ENCODE data around the gene SNX15.

SNX15 gene

DNA sequence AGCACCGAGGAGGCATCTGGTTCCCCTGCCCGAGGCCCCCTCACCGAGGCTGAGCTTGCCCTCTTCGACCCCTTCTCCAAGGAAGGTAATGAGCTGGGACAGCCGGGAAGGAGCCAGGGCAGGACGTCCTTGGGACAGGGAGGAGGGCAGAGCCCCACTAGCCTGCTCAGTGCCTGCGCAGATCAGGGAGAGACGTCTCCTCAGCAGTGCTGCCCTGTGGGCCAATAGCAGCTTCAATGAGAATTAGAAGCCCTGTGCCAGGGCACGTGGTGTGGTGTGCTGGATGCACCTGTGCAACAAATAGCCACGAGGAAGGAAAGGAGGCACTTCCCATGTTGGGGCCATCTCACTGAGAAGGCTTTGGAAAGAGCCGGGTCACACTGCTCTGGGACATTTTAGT is 8.3 kb downstream of the SNX15 start:
- H3K27me3 ChIP-seq (ENCODE audit: insufficient read depth, poor library complexity, severe bottlenecking), result no peaks in the 10 kb centered on the region
- no peak for TF ChIP-seq POLR2AphosphoS5 (IDR thresholded peaks at IDR 0.05; ENCODE audit: low read depth)
- TF ChIP-seq, protein P1, sequence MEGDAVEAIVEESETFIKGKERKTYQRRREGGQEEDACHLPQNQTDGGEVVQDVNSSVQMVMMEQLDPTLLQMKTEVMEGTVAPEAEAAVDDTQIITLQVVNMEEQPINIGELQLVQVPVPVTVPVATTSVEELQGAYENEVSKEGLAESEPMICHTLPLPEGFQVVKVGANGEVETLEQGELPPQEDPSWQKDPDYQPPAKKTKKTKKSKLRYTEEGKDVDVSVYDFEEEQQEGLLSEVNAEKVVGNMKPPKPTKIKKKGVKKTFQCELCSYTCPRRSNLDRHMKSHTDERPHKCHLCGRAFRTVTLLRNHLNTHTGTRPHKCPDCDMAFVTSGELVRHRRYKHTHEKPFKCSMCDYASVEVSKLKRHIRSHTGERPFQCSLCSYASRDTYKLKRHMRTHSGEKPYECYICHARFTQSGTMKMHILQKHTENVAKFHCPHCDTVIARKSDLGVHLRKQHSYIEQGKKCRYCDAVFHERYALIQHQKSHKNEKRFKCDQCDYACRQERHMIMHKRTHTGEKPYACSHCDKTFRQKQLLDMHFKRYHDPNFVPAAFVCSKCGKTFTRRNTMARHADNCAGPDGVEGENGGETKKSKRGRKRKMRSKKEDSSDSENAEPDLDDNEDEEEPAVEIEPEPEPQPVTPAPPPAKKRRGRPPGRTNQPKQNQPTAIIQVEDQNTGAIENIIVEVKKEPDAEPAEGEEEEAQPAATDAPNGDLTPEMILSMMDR (IDR thresholded peaks at IDR 0.05; ENCODE audit: insufficient read depth, low read length), result no peak
- TF ChIP-seq, protein P2, sequence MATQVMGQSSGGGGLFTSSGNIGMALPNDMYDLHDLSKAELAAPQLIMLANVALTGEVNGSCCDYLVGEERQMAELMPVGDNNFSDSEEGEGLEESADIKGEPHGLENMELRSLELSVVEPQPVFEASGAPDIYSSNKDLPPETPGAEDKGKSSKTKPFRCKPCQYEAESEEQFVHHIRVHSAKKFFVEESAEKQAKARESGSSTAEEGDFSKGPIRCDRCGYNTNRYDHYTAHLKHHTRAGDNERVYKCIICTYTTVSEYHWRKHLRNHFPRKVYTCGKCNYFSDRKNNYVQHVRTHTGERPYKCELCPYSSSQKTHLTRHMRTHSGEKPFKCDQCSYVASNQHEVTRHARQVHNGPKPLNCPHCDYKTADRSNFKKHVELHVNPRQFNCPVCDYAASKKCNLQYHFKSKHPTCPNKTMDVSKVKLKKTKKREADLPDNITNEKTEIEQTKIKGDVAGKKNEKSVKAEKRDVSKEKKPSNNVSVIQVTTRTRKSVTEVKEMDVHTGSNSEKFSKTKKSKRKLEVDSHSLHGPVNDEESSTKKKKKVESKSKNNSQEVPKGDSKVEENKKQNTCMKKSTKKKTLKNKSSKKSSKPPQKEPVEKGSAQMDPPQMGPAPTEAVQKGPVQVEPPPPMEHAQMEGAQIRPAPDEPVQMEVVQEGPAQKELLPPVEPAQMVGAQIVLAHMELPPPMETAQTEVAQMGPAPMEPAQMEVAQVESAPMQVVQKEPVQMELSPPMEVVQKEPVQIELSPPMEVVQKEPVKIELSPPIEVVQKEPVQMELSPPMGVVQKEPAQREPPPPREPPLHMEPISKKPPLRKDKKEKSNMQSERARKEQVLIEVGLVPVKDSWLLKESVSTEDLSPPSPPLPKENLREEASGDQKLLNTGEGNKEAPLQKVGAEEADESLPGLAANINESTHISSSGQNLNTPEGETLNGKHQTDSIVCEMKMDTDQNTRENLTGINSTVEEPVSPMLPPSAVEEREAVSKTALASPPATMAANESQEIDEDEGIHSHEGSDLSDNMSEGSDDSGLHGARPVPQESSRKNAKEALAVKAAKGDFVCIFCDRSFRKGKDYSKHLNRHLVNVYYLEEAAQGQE (IDR thresholded peaks at IDR 0.05; ENCODE audit: insufficient replicate concordance, low read depth), result no peak
- TF ChIP-seq GABPA (IDR thresholded peaks at IDR 0.05; ENCODE audit: low read depth), result no peak
- TF ChIP-seq SPI1 (IDR thresholded peaks at IDR 0.05; ENCODE audit: borderline replicate concordance, low read depth), result no peak
- no peak for DNase-seq (ENCODE audit: low read depth in 1 of 2, low spot score in 1 of 2)
- H3K4me3 ChIP-seq (replicated peaks; ENCODE audit: insufficient read depth, low read length), result no peak overlapping the region
- H3K27ac ChIP-seq (replicated peaks), result no peak overlapping the region

DNA sequence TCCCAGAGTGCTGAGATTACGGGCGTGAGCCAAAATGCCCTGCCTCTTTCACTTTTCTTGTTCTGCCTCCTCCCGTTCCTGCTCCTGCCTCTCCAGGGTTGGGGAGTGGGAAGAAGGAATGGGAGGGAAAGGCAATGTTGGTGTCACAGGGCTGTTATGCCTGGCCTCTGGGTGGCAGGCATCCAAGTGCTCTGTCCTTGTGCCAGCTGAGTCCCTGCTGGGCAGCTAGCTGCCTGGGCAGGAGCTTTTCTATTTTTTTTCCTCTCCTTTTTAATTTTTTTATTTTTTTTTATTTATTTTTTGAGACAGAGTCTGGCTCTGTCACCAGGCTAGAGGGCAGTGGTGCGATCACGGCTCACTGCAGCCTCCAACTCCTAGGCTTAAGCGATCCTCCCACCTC is 9.7 kb downstream of the SNX15 start:
- TF ChIP-seq POLR2AphosphoS5 (IDR thresholded peaks at IDR 0.05; ENCODE audit: low read depth), result no peak
- TF ChIP-seq SPI1 (IDR thresholded peaks at IDR 0.05; ENCODE audit: borderline replicate concordance, low read depth), result no peak
- TF ChIP-seq, protein P2 (IDR thresholded peaks at IDR 0.05; ENCODE audit: insufficient replicate concordance, low read depth), result no peak
- TF ChIP-seq, protein P1 (IDR thresholded peaks at IDR 0.05; ENCODE audit: insufficient read depth, low read length), result no peak
- TF ChIP-seq GABPA (IDR thresholded peaks at IDR 0.05; ENCODE audit: low read depth), result no peak
- Histone ChIP-seq H3K27ac (replicated peaks) (no peak overlapping the region), H3K4me3 (replicated peaks; ENCODE audit: insufficient read depth, low read length) (no peak overlapping the region), H3K27me3 (ENCODE audit: insufficient read depth, poor library complexity, severe bottlenecking) (no peaks in the 10 kb centered on the region)
- DNase-seq (ENCODE audit: low read depth in 1 of 2, low spot score in 1 of 2), result no peak

DNA sequence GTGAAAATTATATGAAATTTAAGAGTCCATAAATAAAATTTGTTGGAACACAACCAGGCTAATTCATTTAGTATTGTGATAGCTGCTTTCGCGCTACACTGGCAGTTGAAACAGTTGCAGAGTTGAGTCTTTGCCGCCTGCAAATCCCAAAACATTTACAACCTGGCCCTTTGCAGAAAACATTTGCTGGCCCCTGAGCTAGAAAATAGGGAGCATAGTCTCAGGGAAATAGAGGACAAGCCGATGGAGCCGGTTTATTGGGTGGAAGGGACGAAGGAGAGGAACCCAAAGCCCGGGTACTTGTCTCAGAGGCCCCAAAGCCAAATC is 13.2 kb downstream of the SNX15 start:
- Histone ChIP-seq H3K27ac (replicated peaks) (peak overlapping the region; percentile 86), H3K4me3 (replicated peaks; ENCODE audit: insufficient read depth, low read length) (peak overlapping the region; percentile 67), H3K27me3 (ENCODE audit: insufficient read depth, poor library complexity, severe bottlenecking) (no peaks in the 10 kb centered on the region)
- DNase-seq (ENCODE audit: low read depth in 1 of 2, low spot score in 1 of 2), result no peak
- no peak for TF ChIP-seq SPI1 (IDR thresholded peaks at IDR 0.05; ENCODE audit: borderline replicate concordance, low read depth)
- TF ChIP-seq, protein P1 (IDR thresholded peaks at IDR 0.05; ENCODE audit: insufficient read depth, low read length), result no peak
- no peak for TF ChIP-seq GABPA (IDR thresholded peaks at IDR 0.05; ENCODE audit: low read depth)
- no peak for TF ChIP-seq POLR2AphosphoS5 (IDR thresholded peaks at IDR 0.05; ENCODE audit: low read depth)
- TF ChIP-seq, protein P2 (IDR thresholded peaks at IDR 0.05; ENCODE audit: insufficient replicate concordance, low read depth), result no peak

Data from HL-60 (cell line).